HG03159 (cell line): ENCODE data around the gene RAF1.
"Not testable (repeated sequence)": the region's sequence is repeated elsewhere in the genome, so short reads cannot be mapped to it uniquely, and the experiment has no call there.

ENCODE experiments used
- ATAC-seq: cut with Tn5 transposase; IDR thresholded peaks from one replicate; pipeline ENCODE4 v1.9.1; 2021; ENCODE audit warnings: mild to moderate bottlenecking, moderate library complexity; ENCODE audit not compliant: unreplicated experiment

Gene RAF1

DNA sequence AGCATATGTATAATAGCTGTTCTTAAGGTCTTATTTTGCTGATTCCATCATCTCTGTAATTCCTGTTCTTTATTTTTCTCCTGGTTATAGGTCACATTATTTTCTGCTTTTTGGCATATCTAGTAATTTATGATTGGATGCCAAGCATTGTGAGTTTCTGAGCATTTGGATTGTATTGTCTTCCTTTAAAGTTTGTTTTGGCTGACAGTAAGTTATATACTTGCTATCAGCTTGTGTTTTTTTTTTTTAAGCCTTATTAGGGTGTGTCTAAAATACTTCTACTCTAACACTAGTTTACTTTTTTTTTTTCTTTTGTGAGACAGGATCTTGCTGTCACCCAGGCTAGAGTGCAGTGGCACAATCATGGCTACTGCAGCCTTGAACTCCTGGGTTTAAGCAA lies 96.9 kb downstream of the RAF1 start:
- no peak for ATAC-seq

DNA sequence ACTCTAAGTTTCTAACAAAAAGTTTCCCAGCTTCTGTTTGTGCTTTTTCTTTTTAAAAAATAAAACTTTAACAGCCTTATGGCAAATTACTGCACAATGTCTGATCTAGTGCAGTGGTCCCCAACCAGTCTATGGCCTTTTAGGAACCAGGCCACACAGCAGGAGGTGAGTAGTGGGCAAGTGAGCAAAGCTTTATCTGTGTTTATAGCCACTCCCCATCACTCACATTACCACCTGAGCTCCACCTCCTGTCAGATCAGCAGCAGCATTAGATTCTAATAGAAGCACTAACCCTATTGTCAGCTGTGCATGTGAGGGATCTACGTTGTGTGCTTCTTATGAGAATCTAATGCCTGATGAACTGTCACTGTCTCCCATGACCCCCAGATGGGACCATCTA lies 101.5 kb downstream of the RAF1 start:
- ATAC-seq, result no peak

- ATAC-seq, result no peak
These were observed 102.5 kb downstream of the RAF1 start for GRCh38 chr3:12561397-12561796.

- ATAC-seq, result peak; percentile 42
These were observed 103.3 kb downstream of the RAF1 start for GRCh38 chr3:12560505-12561190.

DNA sequence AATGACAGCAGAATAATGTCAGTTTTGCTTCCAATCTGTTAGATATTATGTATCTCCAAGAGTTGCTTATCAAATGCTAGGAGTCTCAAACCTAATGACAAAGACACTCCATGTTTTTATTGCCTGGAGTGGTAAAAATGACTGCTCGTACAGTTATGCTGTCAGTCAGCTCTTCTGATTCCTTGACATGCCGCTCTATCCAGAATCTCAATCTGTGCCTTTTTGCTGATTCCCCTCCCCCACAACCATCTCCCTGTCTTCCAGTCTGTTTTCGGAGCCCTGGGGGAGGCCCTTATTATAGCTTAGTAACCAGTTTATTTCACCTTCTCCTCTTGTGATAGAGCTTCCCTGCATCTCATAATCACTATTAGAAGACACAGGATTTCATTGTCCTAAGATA lies 104.4 kb downstream of the RAF1 start:
- no peak for ATAC-seq

DNA sequence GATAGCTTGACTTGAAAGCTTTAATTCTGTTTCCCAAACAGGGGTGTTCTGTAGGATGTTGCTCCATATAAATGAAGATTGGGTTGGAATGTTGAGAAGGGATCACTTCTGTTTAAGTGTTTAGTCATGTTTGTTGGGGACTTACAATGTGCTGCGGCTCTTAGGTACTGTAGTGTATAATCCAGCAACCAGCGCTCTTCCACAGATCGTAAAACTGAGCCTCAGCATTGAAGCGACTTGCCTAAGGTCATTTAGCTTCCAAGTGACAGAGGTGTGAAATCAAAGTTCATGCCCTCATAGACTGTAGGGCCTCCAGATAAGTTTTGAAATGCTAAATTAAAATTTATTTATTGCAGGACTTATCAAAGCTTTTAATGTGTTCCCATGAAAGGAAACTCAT lies 105.2 kb downstream of the RAF1 start:
- no peak for ATAC-seq

- ATAC-seq, result no peak
These were observed 106.3 kb downstream of the RAF1 start for GRCh38 chr3:12557473-12558100.

DNA sequence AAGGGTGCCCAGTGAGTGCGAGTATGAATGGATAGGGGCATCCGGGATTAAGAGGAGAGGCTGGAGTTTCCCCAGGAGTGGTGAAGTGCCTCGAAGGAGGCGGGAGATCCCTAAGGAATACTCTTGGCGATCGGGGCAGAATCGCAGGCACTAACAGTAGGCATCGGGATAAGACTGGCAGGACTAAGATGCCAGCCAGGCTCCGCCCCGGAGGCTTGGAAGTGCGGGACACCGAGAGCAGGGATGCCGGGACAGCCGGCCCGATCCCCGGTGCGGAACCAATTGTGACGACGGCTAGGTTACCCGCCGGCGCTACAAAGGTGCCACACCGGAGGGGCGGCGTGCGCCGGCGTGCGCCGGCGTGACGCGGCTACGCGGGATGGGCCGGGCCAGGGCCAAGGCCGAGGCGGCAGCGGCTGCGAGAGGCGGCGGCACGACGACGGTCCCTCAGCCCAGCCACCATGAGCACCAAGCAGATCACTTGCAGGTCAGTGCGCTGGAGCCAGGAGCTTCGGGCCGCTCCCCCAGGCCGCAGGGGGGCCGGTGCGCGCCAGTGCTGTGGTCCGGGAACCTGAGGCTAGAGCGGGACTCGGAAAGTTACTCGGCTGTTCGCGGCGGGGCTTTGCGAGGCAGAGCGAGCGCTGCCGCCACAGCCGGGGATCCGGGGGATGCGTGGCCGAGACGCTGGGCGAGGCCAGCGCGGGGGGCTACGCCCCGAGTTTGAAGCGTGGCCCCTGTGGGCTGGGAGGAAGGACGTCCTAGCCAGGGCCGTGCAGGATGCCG lies 107.0 kb downstream of the RAF1 start, which contains the start of gene MKRN2:
Gene MKRN2, plus strand, starts transcription at position 398 of the 783 bp plus-strand sequence. Its CDS starts 64 bp downstream, at position 462.
- peak; percentile 80 for ATAC-seq

DNA sequence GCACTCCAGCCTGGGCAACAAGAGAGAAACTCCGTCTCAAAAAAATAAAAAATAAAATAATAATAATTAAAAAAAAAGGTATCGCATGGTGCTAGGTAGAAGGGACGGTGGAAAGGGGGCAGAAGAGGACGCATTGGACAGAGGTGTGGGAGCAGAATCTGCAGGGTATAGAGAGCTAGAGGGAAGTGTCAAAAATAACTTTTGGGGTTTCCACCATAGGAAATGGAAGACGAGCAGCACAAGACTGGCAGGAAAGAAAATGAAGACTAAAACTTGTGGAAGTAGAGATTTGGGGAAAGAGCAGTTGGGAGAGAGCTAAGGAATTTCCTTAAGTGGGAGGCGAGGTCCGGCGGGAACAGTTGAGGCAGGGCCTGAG lies 107.6 kb downstream of the RAF1 start:
- ATAC-seq, result no peak

- ATAC-seq, result no peak
These were observed 110.0 kb downstream of the RAF1 start for GRCh38 chr3:12553921-12554391.

DNA sequence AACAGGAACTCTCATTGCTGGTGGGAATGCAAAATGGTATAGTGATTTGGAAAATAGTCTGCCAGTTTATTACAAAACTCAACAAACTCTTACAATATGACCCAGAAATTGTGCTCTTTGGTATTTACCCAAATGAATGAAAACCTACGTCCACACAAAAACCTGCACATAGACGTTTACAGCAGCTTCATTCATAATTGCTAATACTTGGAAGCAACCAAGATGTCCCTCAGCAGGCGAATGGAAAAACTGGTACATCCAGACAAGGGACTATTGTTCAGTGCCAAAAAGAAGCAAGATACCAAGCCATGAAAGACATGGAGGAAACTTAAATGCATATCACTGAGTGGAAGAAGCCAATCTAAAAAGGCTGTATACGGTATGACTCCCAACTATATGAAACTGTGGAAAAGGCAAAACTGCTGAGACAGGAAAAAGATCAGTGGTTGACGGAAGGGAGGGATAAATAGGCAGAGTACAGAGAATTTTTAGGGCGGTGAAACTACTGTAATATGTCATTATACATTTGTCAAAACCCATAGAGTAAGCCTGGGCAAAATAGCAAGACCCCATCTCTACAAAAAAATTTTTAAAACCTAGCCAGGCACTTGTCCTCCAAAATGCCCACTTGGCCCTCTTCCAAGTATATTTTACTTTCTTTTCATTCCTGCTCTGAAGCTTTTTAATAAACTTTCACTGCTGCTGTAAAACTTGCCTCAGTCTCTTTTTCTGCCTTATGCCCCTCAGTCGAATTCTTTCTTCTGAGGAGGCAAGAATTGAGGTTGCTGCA lies 113.8 kb downstream of the RAF1 start:
- ATAC-seq, result no peak

DNA sequence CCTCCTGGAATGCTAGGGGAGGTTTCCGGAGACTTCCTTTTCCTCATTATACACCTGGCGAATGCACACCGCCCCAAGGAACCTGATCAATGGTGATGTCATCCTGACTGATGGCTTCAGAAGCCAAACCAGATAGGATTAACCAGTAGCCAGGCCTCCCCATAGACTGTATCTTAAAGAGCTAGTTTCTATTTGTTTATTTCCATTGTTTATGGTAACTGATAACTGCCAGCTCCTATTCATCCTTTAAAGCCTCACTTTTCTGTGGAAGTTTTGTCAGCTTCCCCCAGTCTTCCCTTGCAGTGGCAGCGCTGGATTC lies 118.5 kb downstream of the RAF1 start, which contains the start of gene MKRN2OS:
Gene MKRN2OS, minus strand, starts transcription at position 27 of the 319 bp plus-strand sequence. CDS start 35 bp downstream, outside the sequence.
- no peak for ATAC-seq

DNA sequence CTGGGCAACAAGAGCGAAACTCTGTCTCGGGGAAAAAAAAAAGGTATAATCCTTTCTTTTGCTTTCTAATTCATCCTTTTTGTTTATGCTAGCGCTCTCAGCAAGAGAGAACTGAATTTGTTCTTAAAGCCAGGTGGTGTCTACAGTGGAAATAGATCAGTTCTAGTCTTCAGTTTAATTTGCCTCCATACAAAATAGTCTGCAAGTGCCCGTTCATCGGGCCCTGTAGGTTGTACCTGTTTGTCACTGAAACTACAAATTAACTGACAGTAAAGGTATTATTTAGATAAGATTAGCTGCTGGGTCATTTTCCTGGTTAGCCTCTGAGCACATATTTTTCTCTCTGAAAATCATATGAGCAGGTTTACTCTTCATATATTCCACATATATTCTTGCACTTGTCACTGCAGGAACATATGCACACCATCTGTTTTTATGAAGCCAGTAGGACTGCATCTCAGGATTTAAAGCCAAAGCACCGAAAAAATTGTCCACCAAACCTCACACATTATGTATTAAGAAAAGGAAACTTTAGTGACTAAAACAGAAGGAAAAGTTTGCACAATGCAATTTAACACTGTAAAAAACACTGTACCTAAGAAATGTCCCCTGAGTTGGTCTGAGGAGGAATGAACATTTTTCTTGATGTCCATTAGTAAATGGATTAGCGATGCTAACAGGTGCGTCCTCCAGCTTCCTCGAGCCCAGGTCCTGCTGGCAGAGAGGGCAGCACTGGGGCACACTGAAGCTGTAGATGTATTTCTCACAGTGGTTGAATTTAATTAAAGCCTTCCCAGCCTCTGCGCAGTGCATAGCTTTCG lies 119.1 kb downstream of the RAF1 start:
- ATAC-seq, result no peak

- ATAC-seq, result not testable (repeated sequence)
These were observed 120.4 kb downstream of the RAF1 start for GRCh38 chr3:12543497-12543896.

- ATAC-seq, result no peak
These were observed 122.3 kb downstream of the RAF1 start for GRCh38 chr3:12541625-12542024.

DNA sequence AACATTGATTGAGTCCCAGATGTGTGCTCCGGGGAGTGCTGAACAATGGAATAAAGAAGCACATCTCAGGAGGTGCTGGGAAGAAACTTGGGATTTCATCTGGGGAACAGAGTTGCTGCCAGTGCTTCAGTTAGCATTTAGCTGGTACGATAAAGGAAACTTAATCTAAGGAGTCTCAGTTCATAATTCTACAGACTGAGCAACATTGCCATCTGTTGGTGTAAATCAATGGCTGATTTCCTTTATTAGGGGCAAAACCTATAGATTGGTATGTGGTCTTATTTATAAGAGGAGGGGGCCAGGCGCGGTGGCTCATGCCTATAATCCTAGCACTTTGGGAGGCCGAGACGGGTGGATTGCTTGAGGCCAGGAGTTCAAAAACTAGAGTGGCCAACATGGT lies 127.5 kb downstream of the RAF1 start:
- no peak for ATAC-seq
